ENCODE data around the gene POR.

The POR gene

GRCh38 chr7:75953931-75954330, 39.0 kb downstream of the POR start:
- no peak for DNase-seq (ENCODE audit: low read depth)

GRCh38 chr7:75955331-75955955, 40.5 kb downstream of the POR start:
- no peak for DNase-seq (ENCODE audit: low read depth)

- no peak for DNase-seq (ENCODE audit: low read depth)
Measured at GRCh38 chr7:75957021-75957736, 42.2 kb downstream of the POR start.

GRCh38 chr7:75958802-75959543, 44.0 kb downstream of the POR start:
- DNase-seq (ENCODE audit: low read depth): peak; percentile 42

DNA sequence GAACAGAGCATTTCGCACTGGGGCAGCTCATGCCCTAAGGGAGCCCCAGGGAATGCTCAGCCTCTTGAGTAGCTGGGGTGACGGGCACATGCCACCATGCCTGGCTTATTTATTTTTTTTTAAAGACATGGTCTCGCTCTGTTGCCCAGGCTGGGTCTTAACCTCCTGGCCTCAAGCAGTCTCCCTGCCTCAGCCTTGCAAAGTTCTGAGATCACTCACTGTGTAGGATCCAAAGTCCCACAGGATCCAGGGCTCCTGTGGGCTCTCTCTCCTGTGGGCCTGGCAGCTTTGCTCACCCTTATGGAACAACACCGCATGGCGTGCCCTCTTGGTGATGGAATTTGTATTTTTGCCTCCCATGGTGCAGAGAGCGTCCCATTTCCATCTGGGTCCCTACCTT, 45.4 kb downstream of the POR start:
- no peak for DNase-seq (ENCODE audit: low read depth)

DNA sequence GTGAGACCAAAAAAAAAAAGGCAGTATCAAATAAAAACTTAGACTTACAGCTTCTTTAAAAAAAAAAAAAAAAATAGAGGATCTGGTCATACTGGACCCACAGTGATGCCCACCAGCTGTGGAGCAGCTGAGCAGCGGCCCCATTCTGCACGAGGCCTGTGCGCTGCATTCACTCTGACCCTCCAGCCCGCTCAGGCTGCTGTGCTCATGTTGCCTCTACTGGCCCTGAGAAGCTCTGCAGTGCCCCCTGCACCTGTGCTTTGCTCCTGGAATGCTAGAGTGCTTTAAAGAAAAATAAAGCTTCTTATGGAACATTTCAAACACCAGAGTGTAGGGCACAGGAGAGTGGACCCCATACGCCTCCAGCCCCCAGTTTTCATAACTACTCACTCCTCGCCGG, 46.3 kb downstream of the POR start:
- DNase-seq (ENCODE audit: low read depth): no peak

DNA sequence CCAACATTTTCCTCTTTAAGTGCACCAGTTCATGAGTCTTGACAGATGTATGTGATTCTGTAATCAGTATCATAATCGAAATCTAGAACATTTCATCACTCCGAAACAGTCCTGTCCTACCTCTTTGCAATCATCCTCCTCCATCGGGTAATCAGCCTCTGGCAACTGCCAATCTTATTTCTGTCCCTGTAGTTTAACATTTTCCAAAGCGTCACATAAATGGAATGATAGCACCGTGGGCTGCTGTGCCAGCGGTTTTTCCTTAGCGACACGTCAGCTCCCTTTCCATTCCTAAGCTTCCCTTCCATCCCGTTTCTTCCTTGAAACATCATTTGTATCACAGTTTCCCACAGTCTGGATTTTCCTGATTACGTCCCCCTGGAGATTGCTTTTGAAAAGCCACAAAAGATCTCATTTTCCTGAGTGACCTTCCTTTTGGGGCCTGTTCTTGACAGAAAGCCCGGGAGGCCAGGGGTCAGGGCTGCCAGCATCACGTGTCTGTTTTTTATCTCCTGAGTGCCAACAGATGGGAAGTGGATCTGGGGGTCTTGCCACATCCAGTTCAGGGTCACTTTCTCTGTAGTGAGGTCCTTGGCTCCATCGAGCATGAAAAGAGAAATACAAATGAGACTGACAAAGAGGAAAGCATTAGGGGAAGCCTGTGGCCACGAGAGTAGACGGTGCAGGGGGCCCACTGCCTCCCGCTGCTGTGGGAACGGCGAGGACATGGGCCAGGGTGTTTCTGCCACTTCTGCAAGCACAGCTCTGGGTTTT, 47.8 kb downstream of the POR start:
- no peak for DNase-seq (ENCODE audit: low read depth)

GRCh38 chr7:75963381-75963995, 48.5 kb downstream of the POR start:
- no peak for DNase-seq (ENCODE audit: low read depth)

GRCh38 chr7:75965617-75966016, 50.7 kb downstream of the POR start:
- DNase-seq (ENCODE audit: low read depth): no peak

DNA sequence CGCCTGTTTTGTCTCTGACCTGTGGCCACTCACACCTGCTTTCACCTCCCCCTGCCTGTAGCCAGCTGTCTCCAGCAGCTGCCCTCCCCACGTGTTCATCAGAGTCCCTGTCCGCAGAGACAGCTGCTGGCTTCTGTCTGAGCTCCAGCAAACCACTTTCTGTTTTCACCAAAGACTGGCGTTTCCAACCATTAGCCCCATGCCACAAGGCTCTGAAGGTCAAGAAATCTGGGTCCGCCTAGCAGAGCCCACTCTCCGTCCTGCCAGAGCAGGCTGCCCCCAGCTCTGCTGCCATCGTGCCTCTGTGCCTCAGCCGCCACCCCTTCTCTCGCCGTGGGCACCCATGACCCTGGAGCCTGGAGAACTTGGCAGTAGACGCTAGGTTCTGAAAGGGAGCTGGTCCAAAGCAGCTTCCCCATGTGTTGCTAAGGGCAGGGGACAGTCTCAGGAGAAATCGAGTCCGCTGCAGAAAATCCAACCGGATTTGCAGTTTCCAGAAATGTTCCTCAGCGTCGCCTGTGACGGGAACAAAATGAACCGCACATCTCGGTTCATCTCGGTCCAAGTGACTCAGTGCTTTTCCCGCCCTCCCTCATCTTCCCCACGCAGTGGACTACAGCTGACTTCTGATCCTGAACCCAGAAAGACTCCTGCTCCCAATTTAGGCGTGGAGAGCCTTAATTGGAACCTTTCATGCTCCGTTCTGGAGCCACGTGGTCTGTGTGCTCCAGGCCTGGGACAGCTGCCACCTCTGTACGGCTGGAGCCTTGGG, 51.4 kb downstream of the POR start:
- no peak for DNase-seq (ENCODE audit: low read depth)

DNA sequence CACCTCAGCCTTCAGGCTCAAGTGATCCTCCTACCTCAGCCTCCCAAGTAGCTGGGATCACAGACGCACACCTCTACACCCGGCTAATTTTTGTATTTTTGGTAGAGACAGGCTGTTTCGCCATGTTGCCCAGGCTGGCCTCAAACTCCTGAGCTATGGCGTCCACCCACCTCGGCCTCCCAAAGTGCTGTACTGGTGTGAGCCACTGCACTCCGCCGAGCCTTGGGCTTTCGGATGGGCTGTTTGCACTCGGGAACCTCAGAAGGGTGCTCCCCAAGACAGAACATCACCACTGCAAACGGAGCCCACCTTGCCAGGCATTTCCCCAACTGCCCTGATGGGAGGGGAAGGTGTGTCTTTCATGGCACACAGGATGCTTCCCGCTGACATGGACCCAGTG, 52.1 kb downstream of the POR start:
- no peak for DNase-seq (ENCODE audit: low read depth)

GRCh38 chr7:75967487-75967997, 52.6 kb downstream of the POR start:
- no peak for DNase-seq (ENCODE audit: low read depth)

DNA sequence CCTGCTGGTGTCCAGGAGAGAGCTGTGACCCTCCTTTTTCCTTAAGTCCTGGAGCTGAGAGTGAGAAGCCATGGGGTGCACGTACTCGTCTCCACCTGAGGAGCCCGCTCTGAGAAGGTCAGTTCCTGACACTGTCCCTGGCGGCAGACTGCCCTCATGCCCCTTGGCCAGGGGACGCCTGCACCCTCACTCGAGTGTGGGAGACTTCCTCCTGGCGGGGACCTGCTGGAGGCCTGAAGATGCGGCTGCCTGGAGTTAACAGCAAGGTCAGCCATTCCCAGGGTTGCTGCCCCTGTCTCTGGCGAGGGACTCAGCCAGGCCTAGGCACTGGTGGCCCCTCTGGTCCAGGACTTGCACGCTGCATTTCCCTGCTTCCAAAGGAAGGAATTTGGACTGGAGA, 53.1 kb downstream of the POR start:
- DNase-seq (ENCODE audit: low read depth): no peak

- no peak for DNase-seq (ENCODE audit: low read depth)
Measured at GRCh38 chr7:75968561-75969001, 53.6 kb downstream of the POR start.

GRCh38 chr7:75969182-75969581, 54.2 kb downstream of the POR start:
- DNase-seq (ENCODE audit: low read depth): no peak

DNA sequence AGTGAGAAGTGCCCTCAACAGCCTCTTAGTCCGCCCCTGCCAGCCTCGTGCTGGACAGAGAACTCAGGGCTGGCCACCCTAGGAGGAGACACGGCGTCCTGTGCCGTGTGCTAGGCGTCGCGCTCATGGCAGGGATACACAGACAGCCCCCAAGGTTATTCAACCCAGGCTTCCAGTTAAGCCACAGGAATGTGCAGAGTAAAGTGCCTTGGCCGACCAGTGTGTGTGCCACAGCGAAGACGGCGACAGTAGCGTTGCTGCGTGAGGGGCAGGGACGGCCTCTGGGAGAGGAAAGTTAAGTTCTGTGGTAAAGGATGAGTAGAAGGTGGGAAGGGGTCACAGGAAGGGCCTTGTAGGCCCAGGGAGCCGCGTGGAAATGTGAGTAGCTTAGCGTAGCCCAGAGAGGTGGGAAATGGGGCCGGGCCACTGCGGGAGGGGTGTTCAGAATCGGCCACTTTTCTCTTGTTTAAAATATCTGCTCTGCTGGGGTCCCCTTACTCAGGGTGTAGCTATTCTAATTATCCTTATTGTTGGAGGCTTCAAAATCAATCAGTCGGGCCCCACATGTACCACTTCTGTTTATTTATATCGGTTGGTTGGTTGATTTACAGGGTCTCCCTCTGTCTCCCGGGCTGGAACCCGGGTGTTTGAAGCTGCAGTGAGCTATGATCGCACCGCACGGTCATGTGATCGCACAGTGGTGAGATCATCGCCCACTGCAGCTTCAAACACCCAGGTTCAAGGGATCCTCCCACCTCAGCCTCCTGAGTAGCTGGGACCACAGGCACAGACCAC, 54.9 kb downstream of the POR start:
- no peak for DNase-seq (ENCODE audit: low read depth)

DNA sequence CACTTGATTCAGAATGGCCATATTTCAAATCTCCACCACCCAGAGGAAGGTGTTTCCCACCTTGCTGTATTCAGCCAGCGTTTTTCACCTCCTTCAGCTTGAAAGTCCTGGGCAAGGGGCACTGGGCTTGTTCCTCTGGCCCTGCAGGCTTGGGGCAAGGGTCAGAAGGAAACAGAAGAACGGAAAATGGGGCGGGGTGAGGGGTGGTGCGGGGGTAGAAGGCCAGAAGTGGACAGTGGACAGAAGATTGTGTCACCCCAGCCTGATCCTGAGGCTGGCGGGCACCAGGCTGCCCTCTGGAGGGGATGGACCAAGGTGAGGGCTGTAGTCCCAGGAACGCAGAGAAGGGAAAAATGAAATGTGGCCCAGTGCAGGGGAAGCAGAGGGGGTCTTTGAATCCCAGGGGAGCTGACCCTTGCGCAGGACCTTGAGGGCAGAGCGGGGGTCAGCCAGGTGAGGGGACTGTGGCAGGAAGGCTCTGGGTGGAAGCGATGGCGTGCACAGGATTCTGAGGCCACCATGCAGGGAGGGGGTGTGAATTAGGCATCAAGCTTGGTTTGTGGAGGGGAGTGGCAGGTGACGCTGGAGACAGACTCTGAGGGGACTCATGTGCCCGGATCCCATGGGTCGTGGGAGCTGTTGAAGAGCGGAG, 56.5 kb downstream of the POR start:
- DNase-seq (ENCODE audit: low read depth): no peak

- no peak for DNase-seq (ENCODE audit: low read depth)
Measured at GRCh38 chr7:75971961-75972763, 57.2 kb downstream of the POR start.

GRCh38 chr7:75977743-75978142, 62.8 kb downstream of the POR start:
- no peak for DNase-seq (ENCODE audit: low read depth)

All from non-pigmented ciliary epithelial cell (primary cell).